ENCODE measurements around the gene STK32C. TPM values are rescaled to one million over a fixed set of nuclear protein-coding genes. Genes with fewer than 3 reads are reported as not detected.

Gene STK32C
- total and polyA plus RNA-seq, 2 of the 4 experiments (the other 2 are of a cell fraction), result 5.0 to 8.3 TPM

GRCh38 chr10:132294561-132295318 lies 13.0 kb downstream of the STK32C start:
- CTCF ChIA-PET, result interaction anchor here (1.0 kb wide), 1 partner anchor 12 kb away, joined by 3 read pairs; no protein-coding TSS in a partner anchor

More at GRCh38 chr10:132294561-132295318, 13.0 kb downstream of the STK32C start:
- Histone ChIP-seq H3K9me1 (ENCODE audit: insufficient read depth, low read length) (no peaks in the 10 kb centered on the region), H4K5ac (ENCODE audit: low read depth, low read length) (no peak overlapping the region), H3K4ac (ENCODE audit: low read depth, low read length) (no peak overlapping the region), H3K9me3 (ENCODE audit: control insufficient read depth, insufficient read depth, low read length) (no peaks in the 10 kb centered on the region), H3K4me2 (ENCODE audit: low read depth, low read length) (no peak overlapping the region), H4K20me1 (ENCODE audit: insufficient read depth, low read length) (no peaks in the 10 kb centered on the region), H3K18ac (ENCODE audit: low read depth, low read length) (no peak overlapping the region), H2AK9ac (replicated peaks; ENCODE audit: low read depth, low read length, poor library complexity) (peak overlapping the region; percentile 26), H3K14ac (replicated peaks; ENCODE audit: low read depth, low read length) (no peak overlapping the region), H3K56ac (ENCODE audit: extremely low read depth, insufficient read depth, low read length) (no peak overlapping the region), H2BK5ac (ENCODE audit: low read depth, low read length, poor library complexity, severe bottlenecking) (no peak overlapping the region), H2AFZ (replicated peaks; ENCODE audit: low read length, poor library complexity) (no peak overlapping the region), H3K4me3 (ENCODE audit: insufficient read depth, low read depth, low read length) (no peak overlapping the region), H3K23ac (ENCODE audit: low read depth, low read length) (no peak overlapping the region), H4K91ac (ENCODE audit: insufficient read depth, low read depth, low read length) (no peak overlapping the region), H3K79me1 (ENCODE audit: low read depth in 1 of 2, low read length in 2 of 2) (no peaks in the 10 kb centered on the region), H2BK20ac (ENCODE audit: low read depth, low read length) (no peak overlapping the region), H2BK120ac (ENCODE audit: low read depth, low read length) (no peak overlapping the region), H3K27me3 (ENCODE audit: control insufficient read depth, insufficient read depth, low read length) (peaks cover 12% of the 10 kb centered on the region; the same call in 1 of the 2 replicates), H2AK5ac (ENCODE audit: low read depth, low read length) (no peak overlapping the region), H4K8ac (ENCODE audit: low read depth in 2 of 2, low read length in 2 of 2) (no peak overlapping the region), H3K4me1 (ENCODE audit: control insufficient read depth, insufficient read depth, low read length) (no peaks in the 10 kb centered on the region), H3K36me3 (ENCODE audit: control insufficient read depth, insufficient read depth, low read length) (no peaks in the 10 kb centered on the region), H2BK15ac (ENCODE audit: low read depth, low read length) (no peak overlapping the region), H3K27ac (ENCODE audit: insufficient read depth, low read length) (no peak overlapping the region), H3K9ac (ENCODE audit: low read depth, low read length) (no peak overlapping the region)
- 72% methylated on average over 10 of the region's 23 CpGs; no CpG with 5 or more reads in 1 of the 2 experiments for WGBS, 2 experiments (ENCODE audit: extremely low coverage in 2 of 2, insufficient read length in 1 of 2)
- TF ChIP-seq, protein P1, sequence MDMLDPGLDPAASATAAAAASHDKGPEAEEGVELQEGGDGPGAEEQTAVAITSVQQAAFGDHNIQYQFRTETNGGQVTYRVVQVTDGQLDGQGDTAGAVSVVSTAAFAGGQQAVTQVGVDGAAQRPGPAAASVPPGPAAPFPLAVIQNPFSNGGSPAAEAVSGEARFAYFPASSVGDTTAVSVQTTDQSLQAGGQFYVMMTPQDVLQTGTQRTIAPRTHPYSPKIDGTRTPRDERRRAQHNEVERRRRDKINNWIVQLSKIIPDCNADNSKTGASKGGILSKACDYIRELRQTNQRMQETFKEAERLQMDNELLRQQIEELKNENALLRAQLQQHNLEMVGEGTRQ (IDR thresholded peaks at IDR 0.05; ENCODE audit: low read depth, low read length), result no peak
- TF ChIP-seq NFE2L2 (IDR thresholded peaks at IDR 0.05; ENCODE audit: low read depth, low read length), result no peak
- TF ChIP-seq, protein P2, sequence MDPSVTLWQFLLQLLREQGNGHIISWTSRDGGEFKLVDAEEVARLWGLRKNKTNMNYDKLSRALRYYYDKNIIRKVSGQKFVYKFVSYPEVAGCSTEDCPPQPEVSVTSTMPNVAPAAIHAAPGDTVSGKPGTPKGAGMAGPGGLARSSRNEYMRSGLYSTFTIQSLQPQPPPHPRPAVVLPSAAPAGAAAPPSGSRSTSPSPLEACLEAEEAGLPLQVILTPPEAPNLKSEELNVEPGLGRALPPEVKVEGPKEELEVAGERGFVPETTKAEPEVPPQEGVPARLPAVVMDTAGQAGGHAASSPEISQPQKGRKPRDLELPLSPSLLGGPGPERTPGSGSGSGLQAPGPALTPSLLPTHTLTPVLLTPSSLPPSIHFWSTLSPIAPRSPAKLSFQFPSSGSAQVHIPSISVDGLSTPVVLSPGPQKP (IDR thresholded peaks at IDR 0.05; ENCODE audit: borderline replicate concordance, low read depth, low read length), result no peak
- TF ChIP-seq, protein P3, sequence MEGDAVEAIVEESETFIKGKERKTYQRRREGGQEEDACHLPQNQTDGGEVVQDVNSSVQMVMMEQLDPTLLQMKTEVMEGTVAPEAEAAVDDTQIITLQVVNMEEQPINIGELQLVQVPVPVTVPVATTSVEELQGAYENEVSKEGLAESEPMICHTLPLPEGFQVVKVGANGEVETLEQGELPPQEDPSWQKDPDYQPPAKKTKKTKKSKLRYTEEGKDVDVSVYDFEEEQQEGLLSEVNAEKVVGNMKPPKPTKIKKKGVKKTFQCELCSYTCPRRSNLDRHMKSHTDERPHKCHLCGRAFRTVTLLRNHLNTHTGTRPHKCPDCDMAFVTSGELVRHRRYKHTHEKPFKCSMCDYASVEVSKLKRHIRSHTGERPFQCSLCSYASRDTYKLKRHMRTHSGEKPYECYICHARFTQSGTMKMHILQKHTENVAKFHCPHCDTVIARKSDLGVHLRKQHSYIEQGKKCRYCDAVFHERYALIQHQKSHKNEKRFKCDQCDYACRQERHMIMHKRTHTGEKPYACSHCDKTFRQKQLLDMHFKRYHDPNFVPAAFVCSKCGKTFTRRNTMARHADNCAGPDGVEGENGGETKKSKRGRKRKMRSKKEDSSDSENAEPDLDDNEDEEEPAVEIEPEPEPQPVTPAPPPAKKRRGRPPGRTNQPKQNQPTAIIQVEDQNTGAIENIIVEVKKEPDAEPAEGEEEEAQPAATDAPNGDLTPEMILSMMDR (conservative IDR thresholded peaks at IDR 0.05; ENCODE audit: low read depth, low read length), result no peak
- TF ChIP-seq CEBPB (IDR thresholded peaks at IDR 0.05; ENCODE audit: low read depth, low read length), result no peak
- intact Hi-C loops (cut with micrococcal nuclease) (no loop called here), dilution Hi-C loops (cut with HindIII; ENCODE audit: low sequenced_read_pairs, unreplicated experiment) (no loop called here), in situ Hi-C loops (cut with MboI; ENCODE audit: low sequenced_read_pairs) (no loop called here)
- no TSS peak for BruUV-seq (replicated peaks)
- no peak for DNase-seq
- POLR2A ChIA-PET (ENCODE audit: unreplicated experiment), result no interaction called here
- ATAC-seq (ENCODE audit: low read depth), result no peak
